ENCODE results near the gene CMSS1.

- TF ChIP-seq EP300 (IDR thresholded peaks at IDR 0.05), result no peak
- no peak for TF ChIP-seq EHMT2 (IDR thresholded peaks at IDR 0.05; ENCODE audit: low read depth)
- TF ChIP-seq JUN (IDR thresholded peaks at IDR 0.05), result no peak
- TF ChIP-seq RNF2 (IDR thresholded peaks at IDR 0.05; ENCODE audit: borderline replicate concordance, low read depth), result no peak
- TF ChIP-seq ZFP36 (IDR thresholded peaks at IDR 0.05; ENCODE audit: borderline replicate concordance, partially characterized antibody), result no peak
These were observed 228.0 kb downstream of the CMSS1 start for GRCh38 chr3:100045696-100046095.

All from A549 (cell line).